AG09309 (cell line): ENCODE data around the gene PGLYRP3.

Experiments
- DNase-seq: peaks from one replicate; pipeline ENCODE4 v3.0.0-alpha.2; 2010; ENCODE audit warnings: low read depth
- H3K4me3 ChIP-seq: 2 replicates; pipeline ENCODE4 v1.5.1; 2011; ENCODE audit warnings: mild to moderate bottlenecking, low read depth, low read length, moderate library complexity; ENCODE audit not compliant: control insufficient read depth
- TF ChIP-seq, protein P1 (sequence below): IDR thresholded peaks from 2 replicates; pipeline ENCODE4 v1.5.1; 2011; ENCODE audit warnings: mild to moderate bottlenecking, low read depth, low read length, inconsistent platforms; ENCODE audit not compliant: insufficient read depth, control insufficient read depth; ENCODE audit errors: missing control alignments

Gene PGLYRP3

DNA sequence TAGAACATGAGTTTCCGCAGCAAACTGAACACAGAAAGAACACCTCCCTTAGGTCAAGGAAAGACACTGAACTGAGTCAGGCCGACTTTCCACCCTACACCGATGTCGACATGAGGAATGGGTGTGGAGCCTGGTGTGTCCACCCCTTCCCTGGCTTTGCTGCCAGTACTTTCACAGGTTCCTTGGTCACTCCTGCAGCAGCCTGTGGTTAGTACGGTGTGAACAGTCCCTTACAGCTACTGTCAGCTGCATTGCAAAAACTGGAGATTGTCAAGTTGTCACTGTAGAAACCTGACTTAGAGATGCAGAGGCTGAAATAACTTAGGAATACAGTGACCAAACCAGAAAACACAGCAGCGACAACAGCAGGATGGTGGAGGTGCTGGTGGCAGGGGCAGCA, 7.1 kb downstream of the PGLYRP3 start:
- no peak for DNase-seq
- TF ChIP-seq, protein P1, sequence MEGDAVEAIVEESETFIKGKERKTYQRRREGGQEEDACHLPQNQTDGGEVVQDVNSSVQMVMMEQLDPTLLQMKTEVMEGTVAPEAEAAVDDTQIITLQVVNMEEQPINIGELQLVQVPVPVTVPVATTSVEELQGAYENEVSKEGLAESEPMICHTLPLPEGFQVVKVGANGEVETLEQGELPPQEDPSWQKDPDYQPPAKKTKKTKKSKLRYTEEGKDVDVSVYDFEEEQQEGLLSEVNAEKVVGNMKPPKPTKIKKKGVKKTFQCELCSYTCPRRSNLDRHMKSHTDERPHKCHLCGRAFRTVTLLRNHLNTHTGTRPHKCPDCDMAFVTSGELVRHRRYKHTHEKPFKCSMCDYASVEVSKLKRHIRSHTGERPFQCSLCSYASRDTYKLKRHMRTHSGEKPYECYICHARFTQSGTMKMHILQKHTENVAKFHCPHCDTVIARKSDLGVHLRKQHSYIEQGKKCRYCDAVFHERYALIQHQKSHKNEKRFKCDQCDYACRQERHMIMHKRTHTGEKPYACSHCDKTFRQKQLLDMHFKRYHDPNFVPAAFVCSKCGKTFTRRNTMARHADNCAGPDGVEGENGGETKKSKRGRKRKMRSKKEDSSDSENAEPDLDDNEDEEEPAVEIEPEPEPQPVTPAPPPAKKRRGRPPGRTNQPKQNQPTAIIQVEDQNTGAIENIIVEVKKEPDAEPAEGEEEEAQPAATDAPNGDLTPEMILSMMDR, result no peak
- H3K4me3 ChIP-seq, result no peak overlapping the region

DNA sequence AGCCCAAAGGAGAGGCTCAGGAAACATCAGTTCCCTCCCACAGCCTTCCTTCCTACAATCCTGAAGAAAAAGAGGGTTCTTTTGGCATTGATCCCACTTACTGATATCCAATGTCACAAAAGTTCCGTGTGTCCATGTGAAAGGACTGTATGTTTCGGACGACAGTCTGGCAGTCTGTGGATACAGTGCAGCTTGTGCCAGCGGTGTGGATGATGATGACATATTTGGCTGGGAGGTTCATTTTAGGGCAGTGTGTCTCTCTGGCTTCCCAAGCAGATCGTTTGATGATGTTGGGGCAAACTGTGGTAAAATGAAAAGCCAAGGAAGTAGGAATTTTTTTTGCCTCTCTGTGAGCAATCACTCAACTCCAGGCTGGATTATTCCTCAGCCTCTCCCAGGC, 10.4 kb downstream of the PGLYRP3 start:
- H3K4me3 ChIP-seq, result no peak overlapping the region
- TF ChIP-seq, protein P1, result no peak
- DNase-seq, result no peak

DNA sequence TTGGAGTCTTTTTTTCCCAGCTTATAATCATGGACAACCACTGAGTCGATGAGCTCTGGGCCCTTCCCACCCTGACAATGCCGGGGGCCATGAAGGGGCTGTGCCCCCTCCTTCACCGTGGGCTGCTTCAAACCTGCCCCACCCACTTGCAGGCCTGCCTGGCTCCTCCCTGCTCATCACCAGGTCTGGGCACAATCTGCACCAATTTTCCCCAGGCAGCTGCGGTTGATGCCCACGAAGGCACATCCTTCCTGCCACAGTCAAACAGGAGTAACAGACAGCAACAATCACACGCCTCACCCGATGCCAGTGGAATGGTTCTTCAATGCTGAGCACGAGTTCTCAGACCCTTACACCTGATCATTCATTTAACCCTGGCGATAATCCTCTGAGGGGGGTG, 18.9 kb downstream of the PGLYRP3 start:
- no peak overlapping the region for H3K4me3 ChIP-seq
- TF ChIP-seq, protein P1, result no peak
- DNase-seq, result no peak

DNA sequence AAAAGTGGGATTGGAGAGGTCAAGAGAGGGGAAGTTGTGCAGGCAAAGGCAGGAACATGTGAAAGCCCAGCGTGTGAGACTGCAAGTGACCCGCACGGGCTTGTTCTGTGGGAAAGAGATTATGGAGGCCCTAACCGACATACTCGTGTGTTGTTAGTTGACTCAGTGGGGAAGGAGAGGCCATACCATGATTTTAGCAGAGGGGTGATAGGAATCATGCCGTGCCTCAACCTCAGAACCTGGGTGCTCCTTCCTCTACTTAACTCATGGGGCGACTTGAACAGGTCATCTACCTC, 19.3 kb downstream of the PGLYRP3 start:
- no peak for DNase-seq
- H3K4me3 ChIP-seq, result no peak overlapping the region
- TF ChIP-seq, protein P1, result no peak

DNA sequence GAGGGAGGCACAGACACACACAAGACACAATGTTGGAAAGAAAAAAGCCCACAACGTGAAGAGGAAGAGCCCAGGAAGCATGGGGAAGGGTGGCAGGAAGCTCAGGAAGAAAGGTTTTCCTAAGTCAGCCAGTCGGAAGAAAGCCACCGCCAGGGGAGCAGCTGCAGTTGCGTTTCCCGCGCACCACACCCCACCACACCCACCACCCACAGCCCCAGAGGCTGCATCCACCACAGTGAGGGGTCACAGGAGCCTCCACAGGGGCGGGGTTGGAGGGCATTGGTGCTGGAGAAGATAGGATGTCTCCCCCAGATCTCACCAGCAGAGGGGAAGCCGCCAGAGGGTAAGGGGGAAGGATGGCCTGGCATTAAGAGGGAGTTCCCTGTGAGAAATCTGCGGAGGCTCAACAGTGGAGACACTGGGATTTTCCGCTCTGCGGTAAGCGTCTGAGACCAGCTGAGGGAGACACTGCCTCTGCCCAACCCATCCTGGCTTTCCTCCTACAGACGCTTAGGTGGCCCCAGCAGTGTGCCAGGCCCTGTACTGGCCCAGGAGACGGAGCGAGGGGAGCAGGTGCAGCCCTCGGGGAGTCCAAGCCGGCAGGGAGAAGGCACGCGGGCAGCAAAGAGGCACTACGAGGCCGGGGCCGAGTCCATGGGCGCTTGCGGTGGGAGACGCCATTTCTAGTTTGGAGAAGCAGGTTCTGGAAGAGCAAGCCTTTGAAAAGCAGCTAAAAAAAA, 19.8 kb downstream of the PGLYRP3 start:
- TF ChIP-seq, protein P1, result no peak
- no peak for DNase-seq
- no peak overlapping the region for H3K4me3 ChIP-seq

DNA sequence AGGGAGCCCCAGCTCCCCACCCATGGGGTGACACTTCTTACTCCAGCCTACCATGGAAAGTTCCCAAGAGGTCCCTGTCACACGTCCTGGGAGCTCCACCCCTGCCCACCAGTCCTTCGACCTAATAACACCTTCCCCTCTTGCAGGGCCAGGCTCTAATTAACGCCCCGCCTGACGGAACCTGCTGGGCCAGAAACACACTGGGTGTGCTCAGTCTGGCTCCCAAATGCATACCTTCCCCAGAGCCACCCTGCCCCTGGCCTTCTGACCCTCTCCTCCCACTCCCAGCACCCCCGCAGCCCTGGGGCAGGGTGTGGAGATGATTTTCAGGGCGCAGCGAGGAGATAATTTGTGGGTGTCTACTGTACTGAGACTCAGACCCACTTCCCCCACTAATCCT, 20.6 kb downstream of the PGLYRP3 start:
- DNase-seq, result no peak
- TF ChIP-seq, protein P1, result no peak
- H3K4me3 ChIP-seq, result no peak overlapping the region

DNA sequence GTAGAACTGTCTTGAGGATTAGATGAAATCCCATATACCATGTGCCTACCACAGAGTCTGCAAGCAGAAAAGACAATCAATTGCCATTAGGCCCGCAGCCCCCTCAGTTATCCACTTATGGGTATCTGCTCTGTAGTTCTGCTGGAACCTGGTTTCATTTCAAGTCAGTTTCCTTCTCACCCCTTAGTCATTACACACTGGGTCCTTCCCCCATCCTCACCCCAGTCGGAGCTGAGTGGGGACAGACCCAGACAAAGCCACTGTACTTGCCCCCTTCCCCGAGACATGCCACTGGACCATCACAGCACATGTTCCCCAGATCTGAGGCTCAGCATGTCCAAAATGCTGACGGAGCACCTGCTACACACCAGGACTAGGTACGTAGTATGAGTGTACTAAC, 21.2 kb downstream of the PGLYRP3 start:
- no peak overlapping the region for H3K4me3 ChIP-seq
- DNase-seq, result no peak
- TF ChIP-seq, protein P1, result no peak
